ENCODE results near the gene TMEM171. TPM values are rescaled to one million over a fixed set of nuclear protein-coding genes. Genes with fewer than 3 reads are reported as not detected.

TMEM171 gene
- total RNA-seq, 1 donor from 2014 or later = not detected

GRCh38 chr5:73114044-73114688 is 6.2 kb upstream of the TMEM171 start:
- H3K27ac Mint-ChIP-seq = no peak overlapping the region
- ChIA-PET POLR2A (no interaction called here), CTCF (no interaction called here)
- no peak overlapping the region for H3K4me3 Mint-ChIP-seq
- H3K4me1 Mint-ChIP-seq = no peaks in the 10 kb centered on the region
- peaks cover 3% of the 10 kb centered on the region for H3K9me3 Mint-ChIP-seq
- ATAC-seq (ENCODE audit: low read depth) (no peak), DNase-seq (no peak)
- TF ChIP-seq, protein P1, sequence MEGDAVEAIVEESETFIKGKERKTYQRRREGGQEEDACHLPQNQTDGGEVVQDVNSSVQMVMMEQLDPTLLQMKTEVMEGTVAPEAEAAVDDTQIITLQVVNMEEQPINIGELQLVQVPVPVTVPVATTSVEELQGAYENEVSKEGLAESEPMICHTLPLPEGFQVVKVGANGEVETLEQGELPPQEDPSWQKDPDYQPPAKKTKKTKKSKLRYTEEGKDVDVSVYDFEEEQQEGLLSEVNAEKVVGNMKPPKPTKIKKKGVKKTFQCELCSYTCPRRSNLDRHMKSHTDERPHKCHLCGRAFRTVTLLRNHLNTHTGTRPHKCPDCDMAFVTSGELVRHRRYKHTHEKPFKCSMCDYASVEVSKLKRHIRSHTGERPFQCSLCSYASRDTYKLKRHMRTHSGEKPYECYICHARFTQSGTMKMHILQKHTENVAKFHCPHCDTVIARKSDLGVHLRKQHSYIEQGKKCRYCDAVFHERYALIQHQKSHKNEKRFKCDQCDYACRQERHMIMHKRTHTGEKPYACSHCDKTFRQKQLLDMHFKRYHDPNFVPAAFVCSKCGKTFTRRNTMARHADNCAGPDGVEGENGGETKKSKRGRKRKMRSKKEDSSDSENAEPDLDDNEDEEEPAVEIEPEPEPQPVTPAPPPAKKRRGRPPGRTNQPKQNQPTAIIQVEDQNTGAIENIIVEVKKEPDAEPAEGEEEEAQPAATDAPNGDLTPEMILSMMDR (IDR thresholded peaks at IDR 0.05) = no peak
- H3K36me3 Mint-ChIP-seq (ENCODE audit: low read depth) = no peaks in the 10 kb centered on the region
- H3K27me3 Mint-ChIP-seq = peaks cover 50% of the 10 kb centered on the region
- intact Hi-C loops (cut with micrococcal nuclease) = no loop called here

GRCh38 chr5:73115399-73116051 is 4.8 kb upstream of the TMEM171 start:
- Mint-ChIP-seq H3K9me3 (peaks cover 3% of the 10 kb centered on the region), H3K27me3 (peaks cover 55% of the 10 kb centered on the region), H3K36me3 (ENCODE audit: low read depth) (no peaks in the 10 kb centered on the region), H3K4me1 (peaks cover 3% of the 10 kb centered on the region), H3K4me3 (no peak overlapping the region), H3K27ac (no peak overlapping the region)
- ATAC-seq (ENCODE audit: low read depth) (no peak), DNase-seq (no peak)
- TF ChIP-seq, protein P1 (IDR thresholded peaks at IDR 0.05) = no peak
- intact Hi-C loops (cut with micrococcal nuclease) = no loop called here
- ChIA-PET POLR2A (no interaction called here), CTCF (no interaction called here)

DNA sequence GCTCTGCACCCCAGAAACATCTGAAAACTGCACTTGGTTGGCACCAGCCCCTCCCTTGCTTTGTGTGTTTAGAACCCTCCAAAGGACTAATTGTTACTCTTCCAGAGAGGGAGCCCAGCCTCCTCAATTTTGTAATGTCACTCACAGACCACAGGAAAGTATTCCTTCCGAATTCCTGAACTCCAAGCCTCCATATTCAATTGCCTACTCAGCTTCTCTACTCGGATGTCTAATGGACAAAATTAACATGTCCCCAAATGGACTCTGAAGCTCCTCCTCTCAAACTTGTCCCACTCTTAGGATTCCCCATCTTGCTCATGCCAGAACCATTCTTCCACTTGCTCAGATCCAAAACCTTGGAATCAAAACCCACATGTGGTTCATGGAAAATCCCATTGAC is 3.9 kb upstream of the TMEM171 start:
- peaks cover 62% of the 10 kb centered on the region for H3K27me3 Mint-ChIP-seq
- DNase-seq = no peak
- no peak overlapping the region for H3K27ac Mint-ChIP-seq
- POLR2A ChIA-PET = no interaction called here
- H3K4me1 Mint-ChIP-seq = peaks cover 7% of the 10 kb centered on the region
- CTCF ChIA-PET = no interaction called here
- TF ChIP-seq, protein P1 (IDR thresholded peaks at IDR 0.05) = no peak
- intact Hi-C loops (cut with micrococcal nuclease) = no loop called here
- no peak for ATAC-seq (ENCODE audit: low read depth)
- H3K9me3 Mint-ChIP-seq = peaks cover 3% of the 10 kb centered on the region
- H3K4me3 Mint-ChIP-seq = no peak overlapping the region
- no peaks in the 10 kb centered on the region for H3K36me3 Mint-ChIP-seq (ENCODE audit: low read depth)

- TF ChIP-seq, protein P1 (IDR thresholded peaks at IDR 0.05) = no peak
- ChIA-PET CTCF (no interaction called here), POLR2A (no interaction called here)
- no peak overlapping the region for H3K27ac Mint-ChIP-seq
- peaks cover 67% of the 10 kb centered on the region for H3K27me3 Mint-ChIP-seq
- H3K4me3 Mint-ChIP-seq = no peak overlapping the region
- H3K4me1 Mint-ChIP-seq = peaks cover 7% of the 10 kb centered on the region
- intact Hi-C loops (cut with micrococcal nuclease) = no loop called here
- no peak for ATAC-seq (ENCODE audit: low read depth)
- no peak for DNase-seq
- H3K9me3 Mint-ChIP-seq = peaks cover 3% of the 10 kb centered on the region
- H3K36me3 Mint-ChIP-seq (ENCODE audit: low read depth) = no peaks in the 10 kb centered on the region
These were observed 3.2 kb upstream of the TMEM171 start for GRCh38 chr5:73117088-73117740.

GRCh38 chr5:73118391-73118973 is 1.9 kb upstream of the TMEM171 start:
- intact Hi-C loops (cut with micrococcal nuclease) = no loop called here
- Mint-ChIP-seq H3K27ac (no peak overlapping the region), H3K36me3 (ENCODE audit: low read depth) (no peaks in the 10 kb centered on the region), H3K27me3 (peaks cover 66% of the 10 kb centered on the region), H3K4me3 (no peak overlapping the region), H3K4me1 (peaks cover 7% of the 10 kb centered on the region), H3K9me3 (peaks cover 3% of the 10 kb centered on the region)
- ATAC-seq (ENCODE audit: low read depth) (no peak), DNase-seq (no peak)
- TF ChIP-seq, protein P1 (IDR thresholded peaks at IDR 0.05) = no peak
- CTCF ChIA-PET = no interaction called here
- POLR2A ChIA-PET = no interaction called here
